Measurements from ENCODE around the gene BRPF3.

Gene BRPF3

GRCh38 chr6:36197739-36198221 is 1.2 kb downstream of the BRPF3 start:
- DNase-seq (ENCODE audit: low read depth in 2 of 2), result peak; percentile 4 to 8
- no peak for TF ChIP-seq CTCF (IDR thresholded peaks at IDR 0.05; ENCODE audit: low read depth, low read length)
- peak overlapping the region; percentile 69 to 75 for H3K4me3 ChIP-seq (replicated peaks in 1 of 2; ENCODE audit: low read depth in 2 of 2, low read length in 2 of 2)

GRCh38 chr6:36198986-36199385 is 2.4 kb downstream of the BRPF3 start:
- H3K4me3 ChIP-seq (replicated peaks in 1 of 2; ENCODE audit: low read depth in 2 of 2, low read length in 2 of 2), result no peak overlapping the region
- DNase-seq (ENCODE audit: low read depth in 2 of 2), result no peak
- TF ChIP-seq CTCF (IDR thresholded peaks at IDR 0.05; ENCODE audit: low read depth, low read length), result no peak

- no peak overlapping the region for H3K4me3 ChIP-seq (replicated peaks in 1 of 2; ENCODE audit: low read depth in 2 of 2, low read length in 2 of 2)
- DNase-seq (ENCODE audit: low read depth in 2 of 2), result no peak
- no peak for TF ChIP-seq CTCF (IDR thresholded peaks at IDR 0.05; ENCODE audit: low read depth, low read length)
Measured at GRCh38 chr6:36200154-36200891, 3.8 kb downstream of the BRPF3 start.

GRCh38 chr6:36200998-36201596 is 4.6 kb downstream of the BRPF3 start:
- no peak for TF ChIP-seq CTCF (IDR thresholded peaks at IDR 0.05; ENCODE audit: low read depth, low read length)

GRCh38 chr6:36201612-36202011 is 5.1 kb downstream of the BRPF3 start:
- no peak for DNase-seq (ENCODE audit: low read depth in 2 of 2)
- no peak overlapping the region for H3K4me3 ChIP-seq (replicated peaks in 1 of 2; ENCODE audit: low read depth in 2 of 2, low read length in 2 of 2)
- TF ChIP-seq CTCF (IDR thresholded peaks at IDR 0.05; ENCODE audit: low read depth, low read length), result no peak

More at GRCh38 chr6:36200998-36201596, 4.6 kb downstream of the BRPF3 start:
- DNase-seq (ENCODE audit: low read depth in 2 of 2), result no peak
- no peak overlapping the region for H3K4me3 ChIP-seq (replicated peaks in 1 of 2; ENCODE audit: low read depth in 2 of 2, low read length in 2 of 2)

GRCh38 chr6:36202101-36202500 is 5.6 kb downstream of the BRPF3 start:
- DNase-seq (ENCODE audit: low read depth in 2 of 2), result no peak
- no peak overlapping the region for H3K4me3 ChIP-seq (replicated peaks in 1 of 2; ENCODE audit: low read depth in 2 of 2, low read length in 2 of 2)
- TF ChIP-seq CTCF (IDR thresholded peaks at IDR 0.05; ENCODE audit: low read depth, low read length), result no peak
